H1 (cell line): ENCODE measurements around the gene WNT7A. TPM values are rescaled to one million over a fixed set of nuclear protein-coding genes. Genes with fewer than 3 reads are reported as not detected.

ENCODE experiments used
- CTCF ChIA-PET: fragments of 300-600 bp; sonication (Branson Sonifier 250); formaldehyde crosslinking; loops from one replicate; lab custom pipeline; 2021; ENCODE audit not compliant: partially characterized antibody; lab: Charles Lee
- POLR2A ChIA-PET: fragments of 300-600 bp; sonication (Branson Sonifier 250); formaldehyde crosslinking; loops from one replicate; lab custom pipeline; 2021; ENCODE audit warnings: inconsistent platforms; ENCODE audit not compliant: partially characterized antibody; lab: Charles Lee
- DNase-seq, 2 experiments: peaks; one replicate each; pipeline versions ENCODE4 v3.0.0 to v3.0.0-alpha.2; 2010 to 2022; ENCODE audit warnings: low spot score in 2 of 2, low read depth in 1 of 2, mixed read lengths in 1 of 2
- FAIRE-seq: peaks from 2 replicates; lab custom pipeline; 2011; peaks lifted over from hg19 to GRCh38; lab: Jason Lieb, UNC
- H2AFZ ChIP-seq: 2 replicates; pipeline ENCODE4 v1.8.1; 2012; ENCODE audit warnings: low read length, inconsistent platforms
- H2AK5ac ChIP-seq: 2 replicates; pipeline ENCODE4 v1.6.1; 2013; ENCODE audit warnings: low read depth, low read length
- H2BK120ac ChIP-seq: replicated peaks from 2 replicates; pipeline ENCODE3; 2013; ENCODE audit warnings: low read depth, low read length, inconsistent platforms
- H2BK12ac ChIP-seq: 2 replicates; pipeline ENCODE4 v1.6.1; 2013; ENCODE audit warnings: low read depth, low read length
- H2BK15ac ChIP-seq: 2 replicates; pipeline ENCODE4 v1.6.1; 2013; ENCODE audit warnings: low read length
- H2BK20ac ChIP-seq: 2 replicates; pipeline ENCODE4 v1.6.1; 2013; ENCODE audit warnings: low read length
- H2BK5ac ChIP-seq: 2 replicates; pipeline ENCODE4 v1.6.1; 2013; ENCODE audit warnings: low read depth, low read length
- H3K14ac ChIP-seq: 2 replicates; pipeline ENCODE4 v1.6.1; 2013; ENCODE audit warnings: inconsistent platforms; ENCODE audit not compliant: insufficient read length
- H3K18ac ChIP-seq: 2 replicates; pipeline ENCODE4 v1.6.1; 2013; ENCODE audit warnings: low read length; ENCODE audit errors: extremely low read depth
- H3K23ac ChIP-seq: 2 replicates; pipeline ENCODE4 v1.6.1; 2013; ENCODE audit warnings: inconsistent platforms; ENCODE audit not compliant: insufficient read length
- H3K23me2 ChIP-seq: 2 replicates; pipeline ENCODE4 v1.6.1; 2013; ENCODE audit warnings: low read depth, low read length
- H3K27ac ChIP-seq: 2 replicates; pipeline ENCODE4 v1.6.1; 2011; ENCODE audit warnings: low read depth, low read length, inconsistent platforms
- H3K27me3 ChIP-seq, 4 experiments: replicated peaks in 1 of 4; 1 replicate in 1 of 4; 2 replicates in 3 of 4; pipeline versions ENCODE4 v1.6.1 to v1.8.1; 2011 to 2013; ENCODE audit warnings: low read length in 3 of 4, mild to moderate bottlenecking in 3 of 4, inconsistent platforms in 2 of 4, mixed read lengths in 2 of 4, moderate library complexity in 1 of 4; ENCODE audit not compliant: control insufficient read depth in 3 of 4, insufficient read depth in 3 of 4; ENCODE audit errors: extremely low read depth in 1 of 4
- H3K36me3 ChIP-seq, 4 experiments: 2 replicates each; pipeline versions ENCODE4 v1.6.1 to v1.8.1; 2011 to 2013; ENCODE audit warnings: mild to moderate bottlenecking in 4 of 4, low read length in 3 of 4, moderate library complexity in 2 of 4, control low read depth in 1 of 4, inconsistent platforms in 1 of 4; ENCODE audit not compliant: insufficient read depth in 4 of 4, control insufficient read depth in 2 of 4
- H3K4ac ChIP-seq: replicated peaks from 2 replicates; pipeline ENCODE3; 2013; ENCODE audit warnings: low read length, low read depth, mixed read lengths, inconsistent platforms; ENCODE audit not compliant: insufficient read length
- H3K4me1 ChIP-seq, 4 experiments: replicated peaks in 1 of 4; 1 replicate in 1 of 4; 2 replicates in 3 of 4; pipeline versions ENCODE4 v1.6.1 to v1.8.1; 2011 to 2013; ENCODE audit warnings: low read length in 3 of 4, inconsistent platforms in 2 of 4, mixed read lengths in 1 of 4; ENCODE audit not compliant: insufficient read depth in 4 of 4, control insufficient read depth in 3 of 4
- H3K4me2 ChIP-seq, 2 experiments: 2 replicates each; pipeline versions ENCODE4 v1.6.1 to v1.8.1; 2011 to 2013; ENCODE audit warnings: low read depth in 2 of 2, low read length in 2 of 2, control low read depth in 1 of 2, inconsistent platforms in 1 of 2, mild to moderate bottlenecking in 1 of 2; ENCODE audit not compliant: insufficient read depth in 1 of 2
- H3K4me3 ChIP-seq, 4 experiments: fragments of 200-600, 300-600 bp in 1 of 4; sonication (generic), shearing (Covaris generic), sonication (Bioruptor Twin) in 1 of 4; 2 replicates each; pipeline versions ENCODE4 v1.5.1 to v1.8.1; 2011 to 2016; ENCODE audit warnings: low read length in 4 of 4, low read depth in 3 of 4, control low read depth in 2 of 4, inconsistent platforms in 2 of 4, mild to moderate bottlenecking in 2 of 4, mixed read lengths in 1 of 4, moderate library complexity in 1 of 4; ENCODE audit not compliant: insufficient read depth in 2 of 4; ENCODE audit errors: extremely low read depth in 1 of 4
- H3K56ac ChIP-seq: replicated peaks from 2 replicates; pipeline ENCODE3; 2013; ENCODE audit warnings: low read depth, mild to moderate bottlenecking, mixed read lengths, low read length, inconsistent platforms; ENCODE audit not compliant: insufficient read length
- H3K79me1 ChIP-seq: 2 replicates; pipeline ENCODE4 v1.6.1; 2013; ENCODE audit warnings: low read depth, low read length, control low read depth
- H3K79me2 ChIP-seq, 2 experiments: 2 replicates each; pipeline versions ENCODE4 v1.6.1 to v1.8.1; 2012 to 2013; ENCODE audit warnings: low read length in 2 of 2, mild to moderate bottlenecking in 2 of 2, inconsistent platforms in 1 of 2; ENCODE audit not compliant: insufficient read depth in 2 of 2, control insufficient read depth in 1 of 2
- H3K9ac ChIP-seq, 4 experiments: replicated peaks in 1 of 4; 1 replicate in 1 of 4; 2 replicates in 3 of 4; pipeline versions ENCODE4 v1.6.1 to v1.8.1; 2011 to 2013; ENCODE audit warnings: low read depth in 3 of 4, low read length in 3 of 4, control low read depth in 2 of 4, mild to moderate bottlenecking in 2 of 4, moderate library complexity in 2 of 4, inconsistent platforms in 1 of 4; ENCODE audit errors: extremely low read depth in 1 of 4
- H3K9me3 ChIP-seq, 2 experiments: 2 replicates each; pipeline versions ENCODE4 v1.6.1 to v1.8.1; 2012 to 2013; ENCODE audit warnings: mild to moderate bottlenecking in 2 of 2, moderate library complexity in 2 of 2, control low read depth in 1 of 2, inconsistent platforms in 1 of 2, low read depth in 1 of 2, low read length in 1 of 2, mixed read lengths in 1 of 2; ENCODE audit not compliant: insufficient read depth in 2 of 2
- H4K20me1 ChIP-seq, 2 experiments: replicated peaks in 1 of 2; 2 replicates each; pipeline versions ENCODE3 to v1.8.1; 2011 to 2013; ENCODE audit warnings: inconsistent platforms in 2 of 2, low read length in 2 of 2, mild to moderate bottlenecking in 1 of 2; ENCODE audit not compliant: insufficient read depth in 2 of 2, control insufficient read depth in 1 of 2
- H4K5ac ChIP-seq: 2 replicates; pipeline ENCODE4 v1.6.1; 2013; ENCODE audit warnings: low read length, low read depth, mixed read lengths, inconsistent platforms; ENCODE audit not compliant: insufficient read length
- H4K8ac ChIP-seq: 2 replicates; pipeline ENCODE4 v1.8.0; 2013; ENCODE audit warnings: mild to moderate bottlenecking, moderate library complexity, low read length, inconsistent platforms; ENCODE audit not compliant: insufficient read depth; ENCODE audit errors: extremely low read depth
- H4K91ac ChIP-seq: replicated peaks from 2 replicates; pipeline ENCODE3; 2013; ENCODE audit warnings: low read length, mixed read lengths, inconsistent platforms; ENCODE audit not compliant: insufficient read length
- ASH2L ChIP-seq: fragments of 200-600, 300-600 bp; sonication (generic); IDR thresholded peaks from one replicate; pipeline ENCODE4 v1.7.1; 2017; ENCODE audit warnings: low read length
- CREB1 ChIP-seq: IDR thresholded peaks from 2 replicates; pipeline ENCODE4 v1.6.1; 2012; ENCODE audit warnings: inconsistent platforms
- HDAC2 ChIP-seq, 2 experiments: fragments of 300-600 bp in 1 of 2; sonication (generic) in 1 of 2; IDR thresholded peaks; 2 replicates each; pipeline ENCODE4 v1.6.1; 2011 to 2012; ENCODE audit warnings: low read depth in 2 of 2, low read length in 2 of 2, mild to moderate bottlenecking in 2 of 2, moderate library complexity in 2 of 2, borderline replicate concordance in 1 of 2, inconsistent platforms in 1 of 2
- KDM4A ChIP-seq: IDR thresholded peaks from one replicate; pipeline ENCODE4 v1.7.1; 2012; ENCODE audit warnings: low read depth, mild to moderate bottlenecking, moderate library complexity, low read length, inconsistent platforms; ENCODE audit not compliant: severe bottlenecking
- POLR2AphosphoS5 ChIP-seq: IDR thresholded peaks from 2 replicates; pipeline ENCODE4 v1.6.1; 2011; ENCODE audit warnings: low read depth, low read length
- RAD21 ChIP-seq, 2 experiments: IDR thresholded peaks in 1 of 2; conservative IDR thresholded peaks in 1 of 2; 2 replicates each; pipeline ENCODE4 v1.6.1; 2011; ENCODE audit warnings: low read depth in 2 of 2, low read length in 2 of 2, improper control_type of control experiment in 1 of 2, inconsistent platforms in 1 of 2, mild to moderate bottlenecking in 1 of 2, moderate library complexity in 1 of 2
- SP4 ChIP-seq: IDR thresholded peaks from 2 replicates; pipeline ENCODE4 v1.6.1; 2012; ENCODE audit warnings: low read length, inconsistent platforms
- YY1 ChIP-seq: IDR thresholded peaks from 2 replicates; pipeline ENCODE4 v1.6.1; 2011; ENCODE audit warnings: low read depth, mild to moderate bottlenecking, low read length
- WGBS, 2 experiments: shearing (Covaris generic) in 1 of 2; methylation state at CpG; one replicate each; pipeline versions ENCODE4 v1.1.6 to v1.1.7; 2013 to 2015; ENCODE audit warnings: low lambda C conversion rate in 2 of 2, mixed read lengths in 2 of 2, inconsistent platforms in 1 of 2, low coverage in 1 of 2, missing lambda C conversion rate in 1 of 2; ENCODE audit not compliant: insufficient replicate concordance in 2 of 2, insufficient coverage in 1 of 2, insufficient read length in 1 of 2; ENCODE audit errors: extremely low coverage in 1 of 2, missing lambda C conversion rate in 1 of 2; 5-methylcytosine and 5-hydroxymethylcytosine counted together
- long read RNA-seq, 2 experiments: library from RNA in 1 of 2; library from capped mRNA in 1 of 2; stranded (forward); transcript quantifications; one replicate each; pipeline ENCODE4 v2.0.0, GENCODE V29; 2021; ENCODE audit warnings: inconsistent platforms in 1 of 2
- polyA minus RNA-seq, 3 experiments: library from RNA; depleted of rRNA, polyadenylated mRNA; stranded (reverse); fragments of >200 nt; gene quantifications; 1 replicate in 2 of 3; 2 replicates in 1 of 3; pipeline ENCODE4 v1.2.3, GENCODE V29; 2011
- polyA plus RNA-seq, 7 experiments: library from polyadenylated mRNA; depleted of rRNA in 3 of 7; stranded (reverse) in 5 of 7; unstranded in 2 of 7; fragments of >200 nt in 5 of 7; fragments of 200-250 nt in 2 of 7; gene quantifications; 1 replicate in 5 of 7; 2 replicates in 1 of 7; 4 replicates in 1 of 7; pipeline versions ENCODE4 v1.2.1 to v1.2.3, GENCODE V29; 2011 to 2013; ENCODE audit warnings: missing spikeins in 2 of 7, mixed read lengths in 2 of 7
- total RNA-seq: library from RNA; stranded (reverse); fragmentation: NEBNext Ultra II Directional; extraction: Animal tissue kit (Norgen Biotek cat#: 25700); gene quantifications from 2 replicates; pipeline ENCODE4 v1.2.1, GENCODE V29; 2021

WNT7A gene
- not detected in 2 replicates for total RNA-seq
- 0.02 and 0.11 TPM in 2 replicates for polyA plus RNA-seq (2011; rRNA removed)
- polyA plus RNA-seq (2011; cell fraction: cytosol; rRNA removed): 0.04 TPM
- 0.10 TPM for polyA plus RNA-seq (2011; cell fraction: nucleus; rRNA removed)
- not detected in 4 replicates for polyA plus RNA-seq (2012, experiment 1 of 2)
- not detected for polyA plus RNA-seq (2012, experiment 2 of 2)
- 0.02 TPM for polyA plus RNA-seq (2013, experiment 1 of 2)
- polyA plus RNA-seq (2013, experiment 2 of 2): 0.04 TPM
- 0.06 TPM in 1 of 2 replicates, not detected in the other for polyA minus RNA-seq (2011; rRNA and poly(A)+ RNA removed)
- not detected for polyA minus RNA-seq (2011; cell fraction: cytosol; rRNA and poly(A)+ RNA removed)
- polyA minus RNA-seq (2011; cell fraction: nucleus; rRNA and poly(A)+ RNA removed): not detected
- long read RNA-seq, experiment 1: 0 reads
- long read RNA-seq, experiment 2: 0 reads

DNA sequence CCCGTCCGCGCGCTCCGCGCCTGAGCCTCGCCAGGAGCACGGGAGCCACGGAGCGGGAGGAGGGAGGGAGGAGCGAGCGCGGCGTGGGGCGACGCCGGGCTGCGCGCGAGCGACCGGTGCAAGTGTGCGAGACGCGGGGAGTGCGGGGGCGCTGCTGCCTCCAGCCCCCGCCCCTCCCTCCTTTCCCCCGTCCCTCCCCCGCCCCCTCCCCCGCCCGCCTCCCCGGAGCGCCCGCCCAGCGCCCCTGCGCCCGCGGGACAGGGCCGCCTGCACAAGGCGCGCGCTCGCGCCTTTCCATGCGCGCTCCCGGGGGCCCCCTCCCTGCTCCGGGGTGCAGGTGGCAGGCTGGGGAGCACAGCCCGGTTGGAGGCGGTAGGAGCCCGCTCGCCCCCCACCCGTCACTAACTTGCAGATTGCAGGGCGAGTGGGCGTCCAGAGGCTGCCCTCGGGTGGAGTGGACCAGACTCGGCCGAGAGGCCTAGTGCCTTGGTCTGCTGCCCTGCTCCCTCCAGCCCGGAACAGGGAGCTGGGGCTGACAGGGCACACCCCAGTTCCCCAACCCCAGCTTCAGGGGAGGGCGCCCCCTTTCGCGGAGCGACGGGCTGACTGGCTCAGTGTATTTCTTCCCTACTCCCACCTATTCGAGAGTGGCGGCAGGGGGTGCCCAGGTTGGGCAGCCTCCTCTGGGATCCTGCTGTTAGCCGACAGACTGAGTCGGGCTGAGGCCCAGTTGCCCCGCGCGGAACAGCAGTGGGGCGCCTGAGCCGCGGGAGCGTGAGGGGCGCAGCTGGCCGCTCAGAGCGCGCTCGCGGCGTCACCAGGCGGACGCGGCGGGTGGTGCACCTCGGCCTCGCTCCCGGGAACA, at the start of gene WNT7A:
Gene WNT7A (minus strand): TSS at position 126 of the 865 bp plus-strand sequence. CDS start 255 bp downstream, outside the sequence.
- Histone ChIP-seq H3K23ac (no peak within 1 kb of the TSS), H2AK5ac (no peak within 1 kb of the TSS), H3K56ac (no peak within 1 kb of the TSS), H3K36me3 (no peaks in the 10 kb centered on the region), H4K5ac (no peak within 1 kb of the TSS), H3K27me3 (peaks cover 56 to 86% (median 66%) of the 10 kb centered on the region in 4 experiments), H3K14ac (no peak within 1 kb of the TSS), H4K20me1 (peaks cover 3 to 6% of the 10 kb centered on the region in 2 experiments), H2BK20ac (no peak within 1 kb of the TSS), H2BK5ac (no peak within 1 kb of the TSS), H3K18ac (no peak within 1 kb of the TSS; the same call in 1 of the 2 replicates), H3K4me1 (peaks cover 0 to 15% (median 5%) of the 10 kb centered on the region in 4 experiments; a peak in 6 of 7 replicates), H3K9me3 (no peaks in the 10 kb centered on the region), H4K8ac (peak within 1 kb of the TSS; percentile 59; the same call in 1 of the 2 replicates), H3K79me1 (no peaks in the 10 kb centered on the region), H2BK15ac (peak within 1 kb of the TSS; percentile 9; the same call in 1 of the 2 replicates), H3K27ac (no peak within 1 kb of the TSS), H3K9ac (no peak within 1 kb of the TSS), H2BK120ac (no peak within 1 kb of the TSS), H3K79me2 (no peaks in the 10 kb centered on the region), H3K4me3 (peak within 1 kb of the TSS; percentile 44 to 65 (median 51)), H2AFZ (no peak within 1 kb of the TSS; the same call in 1 of the 2 replicates), H2BK12ac (no peak within 1 kb of the TSS), H3K4ac (no peak within 1 kb of the TSS), H3K23me2 (peaks cover 19% of the 10 kb centered on the region; the same call in 1 of the 2 replicates), H4K91ac (no peak within 1 kb of the TSS), H3K4me2 (peak within 1 kb of the TSS; percentile 87 to 98)
- CTCF ChIA-PET: interaction anchor here (0.6 to 19.2 kb wide), 60 partner anchors 8 to 571 kb away, joined by 3 to 765 read pairs (median 5); no protein-coding TSS in a partner anchor
- FAIRE-seq: no peak
- POLR2A ChIA-PET: interaction anchor here (0.5 to 1.0 kb wide), 2 partner anchors 230 to 319 kb away, joined by 3 read pairs; no protein-coding TSS in a partner anchor
- DNase-seq: peak in 1 of 2 experiments; percentile 88
- 2% methylated on average over 36 of the region's 90 CpGs; no CpG with 5 or more reads in 1 of the 2 experiments for WGBS, 2 experiments
- TF ChIP-seq POLR2AphosphoS5: no peak
- peak; percentile 44; the same call in 1 of the 2 replicates for TF ChIP-seq CREB1
- no peak for TF ChIP-seq YY1
- peak; percentile 67 to 74 for TF ChIP-seq RAD21 (IDR thresholded peaks at IDR 0.05 in 1 of 2, conservative IDR thresholded peaks at IDR 0.05 in 1 of 2; ENCODE audit: low read depth in 2 of 2, low read length in 2 of 2)
- TF ChIP-seq SP4: no peak
- 0 out of 4 replicates have a peak, but pooled peaks of 1 of the 2 experiments have one; percentile 58 for TF ChIP-seq HDAC2 (IDR thresholded peaks at IDR 0.05; ENCODE audit: borderline replicate concordance in 1 of 2, low read depth in 2 of 2, low read length in 2 of 2)
- peak; percentile 65 for TF ChIP-seq ASH2L
- TF ChIP-seq KDM4A: peak; percentile 67
